Stimulated activated CD8-positive, alpha-beta memory T cell treated with anti-CD3 and anti-CD28 coated beads, Interleukin-7, amount 100 ng/mL, for 24 hours (primary cell): ENCODE results near the gene NAP1L4.
"Not testable (repeated sequence)": the region's sequence is repeated elsewhere in the genome, so short reads cannot be mapped to it uniquely, and the experiment has no call there.

Experiments
- DNase-seq: peaks from one replicate; pipeline ENCODE4 v3.0.0-alpha.2; 2020; ENCODE audit warnings: low read depth

The NAP1L4 gene

GRCh38 chr11:2958251-2958650 lies 33.9 kb downstream of the NAP1L4 start:
- no peak for DNase-seq

DNA sequence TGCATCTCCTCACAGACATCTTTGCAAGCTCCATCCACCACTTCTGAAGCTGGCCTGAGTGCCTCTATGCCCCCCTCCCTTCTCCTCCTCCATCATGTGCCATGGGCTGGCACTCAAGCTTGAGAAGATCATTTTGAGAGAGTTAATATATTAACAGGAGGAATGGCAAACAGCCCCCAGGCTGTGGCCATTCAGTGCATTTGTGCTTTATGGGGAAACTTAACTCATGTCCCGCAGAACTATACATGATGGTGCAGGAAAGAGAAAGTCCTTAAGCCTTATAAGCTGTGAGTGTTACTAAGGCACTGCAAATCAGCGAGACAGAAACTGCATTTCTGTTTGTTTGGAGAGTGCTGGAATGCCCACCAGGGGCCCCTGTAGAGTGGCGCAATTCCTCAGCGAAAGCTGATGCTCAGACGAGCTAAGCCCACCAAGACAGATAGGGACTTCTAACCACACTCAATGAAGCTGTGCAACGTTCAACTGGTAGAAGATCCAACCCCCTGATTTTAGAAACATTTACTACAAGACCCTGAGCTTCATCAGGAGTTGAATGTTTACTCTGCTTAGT lies 36.1 kb downstream of the NAP1L4 start:
- DNase-seq, result no peak

GRCh38 chr11:2954263-2954662 lies 37.9 kb downstream of the NAP1L4 start:
- no peak for DNase-seq

GRCh38 chr11:2952290-2952689 lies 39.8 kb downstream of the NAP1L4 start:
- no peak for DNase-seq

DNA sequence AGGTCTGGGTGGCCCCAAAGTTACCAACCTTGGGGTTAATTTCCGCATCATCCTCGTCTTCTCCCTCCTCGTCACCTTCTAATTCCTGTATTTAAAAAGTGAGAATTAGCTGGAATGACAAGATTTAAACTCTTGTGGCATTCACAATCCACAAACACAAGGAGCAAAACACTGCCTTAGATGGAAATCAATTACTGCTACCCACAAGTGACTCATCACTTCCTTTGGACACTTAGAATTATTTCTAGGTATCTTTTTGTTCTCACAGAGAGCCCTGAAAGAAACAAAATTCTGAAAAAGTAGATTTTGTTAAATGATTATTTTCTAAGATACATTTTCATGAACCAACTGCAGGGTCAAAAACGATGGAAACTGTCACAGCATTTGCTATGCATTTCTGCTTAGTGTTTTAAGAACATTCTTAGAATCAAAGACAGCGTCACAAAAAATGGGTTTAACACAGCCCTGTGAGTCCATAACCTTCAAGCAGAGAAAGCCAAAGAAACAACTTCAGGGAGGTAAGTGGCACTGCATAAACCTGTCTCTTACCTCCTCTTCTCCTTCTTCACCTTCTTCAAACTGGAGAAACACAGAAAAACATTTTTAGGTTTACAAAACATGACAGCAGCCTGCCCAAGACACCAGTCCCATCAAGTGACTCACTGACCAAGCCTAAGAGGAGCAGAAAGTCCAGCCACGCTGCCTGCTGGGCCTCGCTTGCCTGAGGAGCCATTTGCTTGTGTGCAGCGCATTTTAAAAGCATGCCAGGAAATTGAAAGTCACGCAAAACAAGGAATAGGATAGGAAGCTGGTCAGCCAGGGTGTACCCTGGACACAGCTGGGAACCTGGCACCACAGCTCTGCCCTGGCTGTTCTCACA lies 40.7 kb downstream of the NAP1L4 start:
- DNase-seq, result no peak

GRCh38 chr11:2950825-2951224 lies 41.3 kb downstream of the NAP1L4 start:
- DNase-seq, result no peak

GRCh38 chr11:2949920-2950319 lies 42.2 kb downstream of the NAP1L4 start:
- no peak for DNase-seq

DNA sequence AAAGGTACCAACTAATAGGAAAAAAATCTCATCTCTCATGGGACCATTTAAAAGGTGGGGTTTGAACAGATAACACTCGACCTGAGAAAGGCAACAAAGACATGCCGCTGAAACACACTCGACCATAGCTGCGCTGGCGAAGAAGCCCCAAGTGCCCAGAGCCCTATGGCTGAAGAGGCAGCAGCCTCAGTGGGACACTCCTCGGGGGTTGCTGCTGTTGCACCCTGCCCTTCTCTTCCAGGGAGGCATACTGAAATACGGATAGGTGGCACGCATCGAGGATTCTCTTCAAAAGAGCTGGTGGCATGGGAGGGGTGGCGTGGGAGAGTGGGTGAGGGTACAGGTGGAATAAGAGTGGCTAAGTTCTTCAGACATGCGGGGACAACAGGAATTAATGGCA lies 44.4 kb downstream of the NAP1L4 start:
- DNase-seq, result no peak

GRCh38 chr11:2945757-2946287 lies 46.3 kb downstream of the NAP1L4 start:
- no peak for DNase-seq

DNA sequence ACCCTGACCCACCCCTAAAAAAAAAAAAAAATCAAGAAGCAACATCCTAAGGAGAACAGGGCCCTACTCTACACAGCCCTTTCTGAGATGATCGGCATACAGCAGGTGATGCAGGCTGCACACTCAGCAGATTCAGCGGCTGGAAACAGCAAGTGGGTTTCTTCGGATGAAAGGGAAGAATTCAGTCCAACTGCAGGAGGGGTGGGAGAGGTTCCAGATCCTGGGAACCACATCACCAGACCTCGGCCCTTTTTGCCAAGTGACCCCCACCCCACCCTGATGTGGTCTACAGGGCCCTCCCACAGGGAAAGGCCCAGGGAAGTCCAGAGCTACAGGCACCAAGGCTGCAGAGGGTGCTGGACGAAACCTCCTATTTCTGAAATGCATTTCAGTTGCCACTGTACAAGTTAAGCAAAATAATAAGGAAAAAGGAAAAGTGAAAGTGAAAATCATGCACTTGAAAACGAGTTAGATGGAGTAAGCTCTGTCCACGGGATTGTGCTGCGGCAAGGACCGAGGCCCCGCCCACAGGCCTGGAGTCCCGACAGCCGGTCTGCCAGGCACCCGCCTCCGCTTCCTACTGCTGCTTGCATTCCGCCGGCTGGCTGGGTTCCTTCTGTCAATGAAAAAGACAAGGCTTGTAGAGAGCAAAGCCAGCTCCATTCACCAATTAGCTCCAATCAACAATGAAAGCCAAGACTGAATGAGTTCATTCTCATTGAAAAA lies 46.9 kb downstream of the NAP1L4 start:
- no peak for DNase-seq

DNA sequence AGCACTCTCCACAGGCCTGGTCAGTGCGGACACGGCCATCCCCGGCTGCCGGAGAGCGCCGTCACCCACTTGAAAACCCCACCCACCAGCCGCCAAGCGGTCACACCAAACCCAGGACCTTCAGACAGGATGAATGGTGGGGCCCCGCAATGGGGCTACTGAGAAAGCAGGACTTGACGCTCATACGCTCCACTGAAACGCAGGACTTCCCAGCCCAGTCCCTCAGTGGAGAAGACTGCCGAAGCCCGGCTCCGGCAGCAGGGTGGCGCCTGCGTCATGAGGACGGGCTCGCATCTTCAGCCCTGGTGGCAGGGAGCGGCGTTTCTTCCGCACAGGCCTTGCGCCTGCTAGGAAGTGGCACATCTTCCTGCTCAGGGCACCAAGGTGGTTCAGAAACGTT lies 47.6 kb downstream of the NAP1L4 start:
- DNase-seq, result no peak

DNA sequence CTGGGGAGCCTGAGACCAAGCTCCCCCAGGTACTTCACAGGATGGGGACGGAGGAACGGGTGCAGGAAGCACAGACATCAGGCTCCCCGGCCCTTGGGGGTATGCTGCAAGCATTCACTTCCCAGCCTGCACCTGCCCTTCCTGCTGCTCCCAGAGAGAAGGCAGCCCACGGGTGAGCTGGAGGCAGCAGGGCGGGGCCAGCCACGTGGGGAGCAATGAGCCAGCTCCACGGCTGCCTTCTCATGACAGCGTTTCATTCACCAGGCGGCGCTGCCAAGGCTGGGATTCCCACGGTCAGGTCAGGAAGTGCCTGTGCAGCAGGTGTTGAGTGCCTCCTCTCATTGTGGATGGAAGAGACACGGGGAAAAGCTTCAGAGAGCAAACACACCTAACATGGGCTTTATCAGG lies 48.4 kb downstream of the NAP1L4 start:
- DNase-seq, result no peak

DNA sequence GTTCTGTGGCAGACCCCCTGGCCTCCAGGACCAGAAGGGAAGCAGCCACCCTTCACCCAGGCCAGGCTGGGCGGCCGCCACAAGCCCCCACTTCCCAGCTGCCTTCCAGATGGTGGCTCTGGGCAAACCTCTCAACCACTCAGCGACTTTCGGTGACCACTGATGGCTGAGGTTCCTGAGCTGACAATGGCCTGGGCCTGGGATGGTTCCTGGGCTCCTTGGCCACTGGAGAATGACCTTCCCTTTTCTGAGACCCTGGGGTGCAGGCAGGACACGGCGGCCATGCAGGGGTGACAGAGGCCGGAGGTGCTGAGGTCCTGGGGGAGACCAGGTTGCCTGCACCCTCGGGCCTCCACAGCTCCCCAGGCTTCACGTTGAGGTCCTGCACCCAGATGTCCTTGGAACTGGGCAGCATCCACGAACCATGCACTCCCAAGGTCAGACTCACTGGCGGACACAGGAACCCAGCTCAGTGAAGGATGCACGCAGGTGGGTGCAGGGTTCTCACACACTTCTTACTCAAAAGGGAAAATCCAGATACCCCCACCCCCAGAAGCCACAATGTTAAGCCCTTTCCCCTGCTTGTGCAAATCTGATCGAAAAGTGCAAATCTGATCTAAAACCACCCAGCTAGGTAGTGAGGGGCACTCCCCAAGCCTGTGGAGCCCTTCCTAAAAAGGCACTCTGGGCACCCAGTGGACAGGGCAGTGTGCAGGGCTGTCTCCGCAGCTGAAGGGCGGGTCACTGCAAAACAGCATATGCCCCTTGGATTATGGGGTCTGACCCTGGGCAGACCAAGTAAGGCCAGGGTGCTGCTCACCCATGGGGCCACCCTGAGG lies 49.0 kb downstream of the NAP1L4 start:
- no peak for DNase-seq

DNA sequence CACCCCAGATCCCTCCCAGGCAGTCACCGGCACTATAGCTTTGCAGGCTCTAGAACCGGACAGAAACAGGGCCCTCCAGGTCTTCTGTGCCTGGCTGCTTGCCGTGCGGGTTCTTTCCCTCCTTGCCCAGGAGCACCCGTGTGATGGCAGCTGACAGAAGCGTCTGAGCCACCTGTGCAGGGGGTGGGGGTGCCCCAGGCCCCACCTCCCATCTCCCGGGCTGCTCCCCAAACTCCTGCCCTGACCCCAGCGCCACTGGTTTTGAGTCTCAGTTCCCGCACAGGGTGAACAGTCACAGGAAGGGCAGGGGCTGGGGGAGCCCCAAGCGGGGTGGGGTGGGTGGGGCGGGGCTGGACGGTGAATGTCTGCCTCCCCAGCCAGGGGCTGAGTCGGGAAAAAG lies 49.7 kb downstream of the NAP1L4 start:
- no peak for DNase-seq

DNA sequence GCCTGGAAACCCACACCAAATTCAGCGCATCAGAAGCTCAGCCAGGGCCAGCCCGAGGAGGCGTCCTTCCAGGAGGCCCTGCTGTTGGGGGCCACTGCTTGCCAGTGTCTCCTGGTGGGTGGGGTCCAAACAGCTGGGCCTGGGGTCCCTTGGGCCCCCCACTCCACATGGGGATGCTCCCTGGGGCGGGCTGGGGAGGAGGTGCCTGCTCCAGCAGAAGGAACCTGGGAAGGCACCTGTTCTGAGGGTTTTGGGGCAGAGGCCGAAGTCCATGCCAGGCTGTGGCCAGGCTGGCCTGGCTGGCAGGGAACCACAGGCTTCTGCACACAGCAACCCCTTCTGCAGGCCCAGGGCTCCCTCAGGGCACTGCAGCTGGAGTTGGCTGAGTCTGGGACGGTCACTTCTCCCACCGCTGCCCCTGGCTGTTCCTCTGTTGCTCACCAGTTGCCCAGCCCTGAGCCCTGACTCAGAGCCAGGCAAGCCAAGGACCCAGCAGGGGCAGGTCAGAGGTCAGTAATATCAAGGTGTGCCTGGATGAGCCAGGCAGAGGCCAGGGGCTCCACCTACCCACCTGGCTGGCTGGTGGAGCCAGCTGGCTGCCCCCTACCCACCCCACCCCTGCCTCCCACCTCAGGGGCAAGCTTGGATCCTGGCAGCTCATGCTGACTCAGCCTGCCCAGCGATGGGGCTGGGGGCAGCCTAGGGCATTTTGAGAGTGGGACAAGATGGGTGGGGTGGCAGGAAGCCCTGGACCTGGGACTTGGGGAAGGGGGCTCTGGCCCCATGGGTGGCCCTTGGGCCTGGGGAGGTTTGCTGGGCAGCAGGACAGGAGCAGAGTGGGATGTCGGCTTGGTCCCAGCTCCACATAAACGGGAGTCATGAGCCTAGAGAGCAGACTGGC lies 51.0 kb downstream of the NAP1L4 start:
- no peak for DNase-seq

DNA sequence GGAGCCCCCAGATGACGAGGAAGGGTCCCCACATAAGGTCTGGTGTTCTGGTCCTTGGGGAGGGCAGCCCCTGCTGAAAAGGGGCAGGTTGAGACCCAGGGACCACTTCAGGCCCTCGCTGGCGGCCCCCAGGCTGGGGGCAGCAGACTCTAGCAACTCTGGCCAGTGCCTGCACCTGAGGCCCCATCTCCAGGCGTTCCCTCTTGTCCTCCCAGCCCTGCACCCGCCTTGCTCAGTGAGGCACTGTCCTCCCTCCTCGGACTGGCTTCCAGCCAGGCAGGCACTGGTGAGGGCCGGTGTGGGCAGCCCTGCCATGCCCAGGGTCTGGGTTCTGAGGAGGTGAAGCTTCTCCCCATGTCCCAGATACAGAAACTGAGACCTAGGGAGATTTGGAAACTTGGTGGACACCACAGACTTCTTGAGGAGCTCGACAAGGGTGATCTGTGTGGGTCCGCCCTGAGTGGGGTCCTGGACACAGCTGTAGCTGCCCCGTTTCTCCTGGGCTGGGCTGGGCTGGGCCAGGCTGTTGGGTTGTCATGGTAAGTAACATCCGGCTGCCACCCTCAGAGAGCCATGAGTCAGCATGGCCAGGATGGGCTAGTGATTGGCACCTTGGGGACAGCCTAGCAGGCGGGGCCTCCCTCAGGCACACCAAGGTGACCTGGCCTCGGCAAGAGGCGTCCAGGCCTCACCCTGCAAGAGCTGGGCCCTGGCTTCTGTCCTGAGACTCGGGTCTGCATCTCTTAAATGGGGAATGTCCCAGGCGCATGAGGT lies 51.8 kb downstream of the NAP1L4 start:
- DNase-seq, result no peak

DNA sequence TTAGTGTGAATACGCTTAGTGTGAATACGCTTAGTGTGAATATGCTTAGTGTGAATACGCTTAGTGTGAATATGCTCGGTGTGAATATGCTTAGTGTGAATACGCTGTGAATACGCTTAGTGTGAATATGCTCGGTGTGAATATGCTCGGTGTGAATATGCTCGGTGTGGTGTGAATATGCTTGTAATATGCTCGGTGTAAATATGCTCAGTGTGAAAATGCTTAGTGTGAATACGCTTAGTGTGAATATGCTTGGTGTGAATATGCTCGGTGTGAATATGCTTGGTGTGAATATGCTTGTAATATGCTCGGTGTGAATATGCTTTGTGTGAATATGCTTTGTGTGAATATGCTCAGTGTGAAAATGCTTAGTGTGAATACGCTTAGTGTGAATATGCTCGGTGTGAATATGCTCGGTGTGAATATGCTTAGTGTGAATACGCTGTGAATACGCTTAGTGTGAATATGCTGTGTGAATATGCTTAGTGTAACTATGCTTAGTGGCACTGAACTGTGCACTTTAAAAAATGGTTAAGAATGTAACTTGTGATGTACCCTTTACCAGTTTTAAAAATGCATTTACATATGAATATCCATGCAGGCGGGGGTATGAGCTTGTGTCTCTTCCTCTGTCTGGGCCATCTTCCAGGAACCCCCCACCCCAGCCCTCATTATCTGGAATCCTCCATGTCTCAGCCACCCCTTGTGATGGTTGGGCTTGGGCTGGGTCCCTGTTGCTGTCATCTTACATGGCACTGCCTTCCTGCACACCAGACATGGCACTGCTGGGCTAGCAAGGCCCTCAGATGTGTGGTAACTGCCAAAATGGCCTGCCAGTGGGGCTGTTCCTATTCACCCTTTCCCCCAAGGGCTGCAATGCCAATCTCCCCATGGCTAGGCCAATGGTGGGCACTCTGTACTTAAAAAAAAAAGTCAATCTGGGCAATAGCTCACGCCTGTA lies 53.4 kb downstream of the NAP1L4 start:
- not testable (repeated sequence) for DNase-seq

DNA sequence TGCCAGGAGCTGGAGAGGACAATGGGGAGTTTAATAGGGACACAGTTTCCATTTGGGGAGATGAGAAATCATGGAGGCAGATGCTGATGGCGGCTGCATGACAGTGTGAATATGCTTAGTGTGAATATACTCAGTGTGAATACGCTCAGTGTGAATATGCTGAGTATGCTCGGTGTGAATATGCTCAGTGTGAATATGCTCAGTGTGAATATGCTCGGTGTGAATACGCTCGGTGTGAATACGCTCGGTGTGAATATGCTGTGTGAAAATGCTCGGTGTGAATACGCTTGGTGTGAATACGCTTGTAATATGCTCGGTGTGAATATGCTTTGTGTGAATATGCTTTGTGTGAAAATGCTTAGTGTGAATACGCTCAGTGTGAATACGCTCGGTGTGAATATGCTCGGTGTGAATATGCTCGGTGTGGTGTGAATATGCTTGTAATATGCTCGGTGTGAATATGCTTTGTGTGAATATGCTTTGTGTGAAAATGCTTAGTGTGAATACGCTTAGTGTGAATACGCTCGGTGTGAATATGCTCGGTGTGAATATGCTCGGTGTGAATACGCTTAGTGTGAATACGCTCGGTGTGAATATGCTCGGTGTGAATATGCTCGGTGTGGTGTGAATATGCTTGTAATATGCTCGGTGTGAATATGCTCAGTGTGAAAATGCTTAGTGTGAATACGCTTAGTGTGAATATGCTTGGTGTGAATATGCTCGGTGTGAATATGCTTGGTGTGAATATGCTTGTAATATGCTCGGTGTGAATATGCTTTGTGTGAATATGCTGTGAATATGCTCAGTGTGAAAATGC lies 54.3 kb downstream of the NAP1L4 start:
- not testable (repeated sequence) for DNase-seq
